ENCODE results near the gene GBGT1.
A peak's percentile ranks its signal among the peaks of the same experiment; 100 is the strongest.

GBGT1 gene

DNA sequence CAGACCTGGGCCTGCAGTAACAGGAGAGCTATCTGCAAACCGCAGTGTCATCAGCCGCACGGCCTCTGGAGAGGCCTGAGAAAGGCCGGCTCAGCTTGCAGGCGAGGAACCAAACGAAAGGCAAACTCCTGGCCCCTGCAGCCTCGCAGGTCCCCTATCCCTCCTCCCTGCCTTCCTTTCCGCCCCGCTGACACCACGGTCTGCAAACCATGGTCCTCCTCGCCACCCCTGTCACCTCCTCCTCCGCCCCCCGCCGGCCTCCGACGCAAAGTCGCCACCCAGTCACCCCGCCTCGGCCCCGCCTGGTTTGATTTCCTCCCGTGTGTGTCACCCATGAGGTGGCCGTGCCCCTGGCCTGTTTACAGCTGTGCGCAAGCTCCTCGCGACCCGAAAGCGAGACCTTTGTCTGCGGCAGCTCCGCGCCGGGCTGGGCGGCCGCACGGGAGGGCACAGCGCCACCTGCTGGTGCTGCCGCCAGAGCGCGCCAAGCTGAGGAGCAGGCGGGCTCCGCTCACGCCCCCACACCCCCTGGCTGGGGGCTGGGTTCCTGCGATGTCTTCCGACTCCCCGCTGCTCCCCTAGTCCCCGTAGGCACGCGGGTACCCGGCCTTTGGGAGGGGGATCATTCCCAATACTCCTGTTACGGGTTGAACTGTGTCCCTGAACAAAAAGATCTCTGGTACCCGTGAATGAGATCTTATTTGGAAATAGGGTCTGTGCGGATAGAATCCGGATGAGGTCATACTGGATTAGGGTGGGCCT lies 19.4 kb downstream of the GBGT1 start:
- H3K79me2 ChIP-seq (ENCODE audit: low read length) = peaks cover 86% of the 10 kb centered on the region
- H2AFZ ChIP-seq (ENCODE audit: low read depth, low read length) = no peak overlapping the region
- TF ChIP-seq EZH2phosphoT487 (IDR thresholded peaks at IDR 0.05; ENCODE audit: low read depth) = no peak
- TF ChIP-seq, protein P1, sequence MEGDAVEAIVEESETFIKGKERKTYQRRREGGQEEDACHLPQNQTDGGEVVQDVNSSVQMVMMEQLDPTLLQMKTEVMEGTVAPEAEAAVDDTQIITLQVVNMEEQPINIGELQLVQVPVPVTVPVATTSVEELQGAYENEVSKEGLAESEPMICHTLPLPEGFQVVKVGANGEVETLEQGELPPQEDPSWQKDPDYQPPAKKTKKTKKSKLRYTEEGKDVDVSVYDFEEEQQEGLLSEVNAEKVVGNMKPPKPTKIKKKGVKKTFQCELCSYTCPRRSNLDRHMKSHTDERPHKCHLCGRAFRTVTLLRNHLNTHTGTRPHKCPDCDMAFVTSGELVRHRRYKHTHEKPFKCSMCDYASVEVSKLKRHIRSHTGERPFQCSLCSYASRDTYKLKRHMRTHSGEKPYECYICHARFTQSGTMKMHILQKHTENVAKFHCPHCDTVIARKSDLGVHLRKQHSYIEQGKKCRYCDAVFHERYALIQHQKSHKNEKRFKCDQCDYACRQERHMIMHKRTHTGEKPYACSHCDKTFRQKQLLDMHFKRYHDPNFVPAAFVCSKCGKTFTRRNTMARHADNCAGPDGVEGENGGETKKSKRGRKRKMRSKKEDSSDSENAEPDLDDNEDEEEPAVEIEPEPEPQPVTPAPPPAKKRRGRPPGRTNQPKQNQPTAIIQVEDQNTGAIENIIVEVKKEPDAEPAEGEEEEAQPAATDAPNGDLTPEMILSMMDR (IDR thresholded peaks at IDR 0.05; ENCODE audit: low read depth, low read length) = peak; percentile 93

DNA sequence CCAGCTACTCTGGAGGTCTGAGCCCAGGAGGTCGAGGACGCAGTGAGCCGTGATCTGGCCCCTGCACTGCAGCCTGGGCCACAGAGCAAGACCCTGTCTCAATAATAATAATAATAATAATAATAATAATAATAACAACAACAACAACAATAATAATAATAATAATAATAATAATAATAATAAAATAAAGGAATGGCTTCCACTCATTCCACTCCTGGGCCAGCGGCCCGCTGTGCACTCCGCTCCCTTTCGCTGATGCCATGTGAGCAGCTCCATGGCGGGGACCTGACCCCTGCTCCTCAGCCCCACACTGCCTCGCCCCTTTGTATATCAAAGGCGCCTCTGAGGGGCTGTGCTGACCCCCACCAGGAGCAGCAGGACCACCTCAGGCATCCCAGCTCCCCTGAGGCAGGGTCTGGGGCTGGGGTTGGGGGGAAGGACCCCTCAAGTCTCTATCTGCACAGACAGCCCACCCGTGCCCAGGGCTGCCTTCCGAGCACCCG lies 20.0 kb downstream of the GBGT1 start:
- H3K9me3 ChIP-seq (ENCODE audit: insufficient read depth, low read length) = no peaks in the 10 kb centered on the region
- H2AFZ ChIP-seq (ENCODE audit: low read depth, low read length) = no peak overlapping the region
- no peak for TF ChIP-seq EZH2phosphoT487 (IDR thresholded peaks at IDR 0.05; ENCODE audit: low read depth)
- TF ChIP-seq, protein P1 (IDR thresholded peaks at IDR 0.05; ENCODE audit: low read depth, low read length) = no peak
- H3K4me3 ChIP-seq (ENCODE audit: low read length) = peak overlapping the region; percentile 77
- no peaks in the 10 kb centered on the region for H3K27me3 ChIP-seq (ENCODE audit: low read depth, low read length)
- peaks cover 6% of the 10 kb centered on the region for H3K36me3 ChIP-seq (replicated peaks; ENCODE audit: low read depth, low read length)
- peaks cover 84% of the 10 kb centered on the region for H4K20me1 ChIP-seq (ENCODE audit: insufficient read depth, low read length)
- peaks cover 18% of the 10 kb centered on the region for H3K4me1 ChIP-seq (ENCODE audit: low read length)
- H3K4me2 ChIP-seq (ENCODE audit: low read length) = peak overlapping the region; percentile 95
- H3K79me2 ChIP-seq (ENCODE audit: low read length) = peaks cover 90% of the 10 kb centered on the region
- peak overlapping the region; percentile 29; the same call in 1 of the 2 replicates for H3K9ac ChIP-seq (ENCODE audit: low read length)
- no peak overlapping the region for H3K27ac ChIP-seq (ENCODE audit: low read length)

More for the DNA sequence above, 19.4 kb downstream of the GBGT1 start:
- no peaks in the 10 kb centered on the region for H3K9me3 ChIP-seq (ENCODE audit: insufficient read depth, low read length)
- no peak overlapping the region for H3K27ac ChIP-seq (ENCODE audit: low read length)
- H4K20me1 ChIP-seq (ENCODE audit: insufficient read depth, low read length) = peaks cover 78% of the 10 kb centered on the region
- peaks cover 4% of the 10 kb centered on the region for H3K36me3 ChIP-seq (replicated peaks; ENCODE audit: low read depth, low read length)
- peak overlapping the region; percentile 29; the same call in 1 of the 2 replicates for H3K9ac ChIP-seq (ENCODE audit: low read length)
- H3K4me1 ChIP-seq (ENCODE audit: low read length) = peaks cover 18% of the 10 kb centered on the region
- H3K4me3 ChIP-seq (ENCODE audit: low read length) = peak overlapping the region; percentile 77
- H3K27me3 ChIP-seq (ENCODE audit: low read depth, low read length) = no peaks in the 10 kb centered on the region
- H3K4me2 ChIP-seq (ENCODE audit: low read length) = peak overlapping the region; percentile 95

DNA sequence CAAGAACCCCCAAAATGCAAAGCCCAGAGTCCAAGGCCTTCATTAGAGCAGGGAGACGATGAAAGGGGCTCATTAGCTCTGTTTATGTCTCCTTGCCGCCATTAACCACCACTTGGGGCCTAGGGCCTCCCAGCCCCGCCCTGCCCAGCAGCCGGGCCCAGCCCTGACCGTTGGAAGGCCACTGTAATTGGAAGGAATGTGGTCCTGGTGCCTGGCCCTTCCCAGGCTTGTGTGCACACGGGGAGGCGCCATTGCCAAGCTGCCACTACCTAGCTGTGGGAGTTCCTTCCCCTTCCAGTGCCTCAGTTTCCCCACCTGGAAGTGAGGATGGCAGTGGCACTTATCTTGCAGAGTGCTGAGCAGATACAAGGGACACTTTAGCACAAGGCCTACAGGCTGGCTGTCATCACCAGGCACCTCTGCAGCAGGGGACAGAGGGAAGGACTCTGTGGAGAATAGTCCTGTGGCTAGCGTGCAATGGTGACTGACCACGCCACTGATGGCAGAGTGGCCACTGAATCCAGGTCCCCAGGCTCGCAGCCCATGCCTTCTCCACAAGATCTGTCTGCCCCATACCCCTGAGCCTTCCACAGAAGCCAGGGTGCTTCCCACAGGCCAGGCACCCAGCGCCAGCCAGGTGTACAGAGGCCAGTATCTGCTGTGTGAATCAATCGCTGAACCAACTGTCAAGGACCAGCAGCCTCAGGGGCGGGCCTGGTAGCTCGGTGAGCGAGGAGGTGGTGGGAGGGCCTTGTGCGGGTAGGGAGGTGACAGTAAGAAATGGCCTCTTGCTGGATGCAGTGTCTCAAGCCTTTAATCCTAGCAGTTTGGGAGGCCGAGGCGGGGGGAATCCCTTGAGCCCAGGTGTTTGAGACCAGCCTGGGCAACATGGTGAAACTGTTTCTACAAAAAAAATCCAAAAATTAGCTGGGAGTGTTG lies 20.8 kb downstream of the GBGT1 start:
- Histone ChIP-seq H3K27ac (ENCODE audit: low read length) (no peak overlapping the region), H3K36me3 (replicated peaks; ENCODE audit: low read depth, low read length) (peaks cover 6% of the 10 kb centered on the region), H4K20me1 (ENCODE audit: insufficient read depth, low read length) (peaks cover 90% of the 10 kb centered on the region), H3K9me3 (ENCODE audit: insufficient read depth, low read length) (no peaks in the 10 kb centered on the region), H3K9ac (ENCODE audit: low read length) (no peak overlapping the region), H2AFZ (ENCODE audit: low read depth, low read length) (no peak overlapping the region), H3K27me3 (ENCODE audit: low read depth, low read length) (no peaks in the 10 kb centered on the region), H3K4me2 (ENCODE audit: low read length) (no peak overlapping the region), H3K79me2 (ENCODE audit: low read length) (peaks cover 88% of the 10 kb centered on the region), H3K4me1 (ENCODE audit: low read length) (peaks cover 18% of the 10 kb centered on the region), H3K4me3 (ENCODE audit: low read length) (no peak overlapping the region)
- TF ChIP-seq EZH2phosphoT487 (IDR thresholded peaks at IDR 0.05; ENCODE audit: low read depth) = no peak
- TF ChIP-seq, protein P1 (IDR thresholded peaks at IDR 0.05; ENCODE audit: low read depth, low read length) = no peak
